Activated CD4-positive, alpha-beta T cell treated with anti-CD3 and anti-CD28 coated beads for 36 hours (primary cell): Measurements from ENCODE around the gene TMED7. TPM values are rescaled to one million over a fixed set of nuclear protein-coding genes. Genes with fewer than 3 reads are reported as not detected.

ENCODE experiments used
- ATAC-seq: fragments of 200-7000 bp; cut with Tn5 transposase; one replicate; pipeline ENCODE4 v1.10.0; 2021; ENCODE audit warnings: mild to moderate bottlenecking, moderate library complexity
- CTCF ChIA-PET: fragments of 350-600 bp; sonication (Branson Sonifier 250); formaldehyde crosslinking; loops from one replicate; lab custom pipeline; 2021; ENCODE audit warnings: antibody characterized with exemption; lab: Charles Lee
- POLR2A ChIA-PET: fragments of 350-600 bp; sonication (Branson Sonifier 250); formaldehyde crosslinking; loops from one replicate; lab custom pipeline; 2021; ENCODE audit warnings: antibody characterized with exemption, inconsistent platforms; lab: Charles Lee
- DNase-seq: peaks from one replicate; pipeline ENCODE4 v3.0.0-alpha.2; 2020
- H3K27ac Mint-ChIP-seq: one replicate; pipeline ENCODE4 v1.8.0; 2021; ENCODE audit warnings: mixed read lengths
- H3K27me3 Mint-ChIP-seq: one replicate; pipeline ENCODE4 v1.8.0; 2021; ENCODE audit warnings: mixed read lengths
- H3K36me3 Mint-ChIP-seq: one replicate; pipeline ENCODE4 v1.8.0; 2021; ENCODE audit warnings: low read depth, mixed read lengths
- H3K4me1 Mint-ChIP-seq: one replicate; pipeline ENCODE4 v1.8.0; 2021; ENCODE audit warnings: mixed read lengths
- H3K4me3 Mint-ChIP-seq: one replicate; pipeline ENCODE4 v1.8.0; 2021; ENCODE audit warnings: mild to moderate bottlenecking, moderate library complexity, mixed read lengths
- H3K9me3 Mint-ChIP-seq: one replicate; pipeline ENCODE4 v1.8.0; 2021; ENCODE audit warnings: low read depth, mixed read lengths
- intact Hi-C, 2 experiments: fragments of 100-400 bp; cut with DNase I in 1 of 2; cut with micrococcal nuclease in 1 of 2; formaldehyde crosslinking; loops; one replicate each; pipeline versions ENCODE4 v1.14.2 to v1.15.1; 2022 to 2024; cut with DNase I, micrococcal nuclease
- total RNA-seq, 2 experiments: library from RNA; stranded (reverse); gene quantifications; one replicate each; pipeline ENCODE4 v1.2.3, GENCODE V29; 2021

The TMED7 gene
- total RNA-seq, 2 experiments from 2014 or later: 31.4 to 36.8 TPM

GRCh38 chr5:115571441-115571878, 54.4 kb downstream of the TMED7 start:
- CTCF ChIA-PET: interaction anchor here (0.9 to 7.5 kb wide), 4 partner anchors 10 to 269 kb away, joined by 3 to 146 read pairs (median 4); no protein-coding TSS in a partner anchor
- no peak for ATAC-seq

GRCh38 chr5:115568668-115569067, 57.2 kb downstream of the TMED7 start:
- H3K4me1 Mint-ChIP-seq: no peaks in the 10 kb centered on the region
- no peak overlapping the region for H3K27ac Mint-ChIP-seq
- no peaks in the 10 kb centered on the region for H3K27me3 Mint-ChIP-seq
- no peak for DNase-seq
- ChIA-PET CTCF (interaction anchor here (1.1 to 2.7 kb wide), 3 partner anchors 59 to 273 kb away, joined by 3 to 10 read pairs (median 3); no protein-coding TSS in a partner anchor), POLR2A (no interaction called here)
- H3K36me3 Mint-ChIP-seq: peaks cover 1% of the 10 kb centered on the region
- intact Hi-C loops: no loop called here
- H3K4me3 Mint-ChIP-seq: no peak overlapping the region
- no peak for ATAC-seq
- H3K9me3 Mint-ChIP-seq: no peaks in the 10 kb centered on the region

More at GRCh38 chr5:115571441-115571878, 54.4 kb downstream of the TMED7 start:
- no peak for DNase-seq
- POLR2A ChIA-PET: no interaction called here
- no peaks in the 10 kb centered on the region for H3K36me3 Mint-ChIP-seq
- no peaks in the 10 kb centered on the region for H3K27me3 Mint-ChIP-seq
- intact Hi-C loops: loop anchor here (5.0 to 10.0 kb wide), 2 partner anchors 194 to 477 kb away; no protein-coding TSS in a partner anchor
- no peak overlapping the region for H3K4me3 Mint-ChIP-seq
- H3K9me3 Mint-ChIP-seq: no peaks in the 10 kb centered on the region
- H3K4me1 Mint-ChIP-seq: peaks cover 3% of the 10 kb centered on the region
- no peak overlapping the region for H3K27ac Mint-ChIP-seq

- ATAC-seq: no peak
- intact Hi-C loops: no loop called here
- ChIA-PET CTCF (no interaction called here), POLR2A (no interaction called here)
- Mint-ChIP-seq H3K36me3 (peaks cover 1% of the 10 kb centered on the region), H3K4me1 (no peaks in the 10 kb centered on the region), H3K9me3 (no peaks in the 10 kb centered on the region), H3K4me3 (no peak overlapping the region), H3K27ac (no peak overlapping the region), H3K27me3 (peaks cover 6% of the 10 kb centered on the region)
- DNase-seq: no peak
Measured at GRCh38 chr5:115565233-115565632, 60.6 kb downstream of the TMED7 start.

Other genes with a start within 250 kb of the TMED7 start
- 10 to 100 TPM; 15.8 to 15.9 TPM for gene FEM1C, start 81.3 kb downstream of the TMED7 start, total RNA-seq
- gene TICAM2, start 23.6 kb downstream of the TMED7 start, total RNA-seq: 1 to 10 TPM in 1 of 2 experiments, under 1 TPM in 1; 0.87 to 1.7 TPM
- gene CDO1, start 190.6 kb upstream of the TMED7 start, total RNA-seq: under 1 TPM; 0.16 to 0.55 TPM
- 10 to 100 TPM; 44.8 to 45.0 TPM for gene ATG12, start 215.5 kb upstream of the TMED7 start, total RNA-seq
- gene AP3S1, start 215.9 kb upstream of the TMED7 start, total RNA-seq: 10 to 100 TPM; 84.5 to 91.6 TPM